Effector memory CD8-positive, alpha-beta T cell (primary cell): Measurements from ENCODE around the gene UBR4.

ENCODE experiments used
- ATAC-seq: fragments of 150-1000 bp; cut with Tn5 transposase; replicated peaks from 2 replicates; pipeline ENCODE4 v1.10.0; 2021; ENCODE audit warnings: mild to moderate bottlenecking, moderate library complexity
- DNase-seq, 3 experiments: peaks; one replicate each; pipeline ENCODE4 v3.0.0; 2021
- H3K27ac Mint-ChIP-seq, 2 donors: one replicate each; pipeline ENCODE4 v1.8.0; 2022; ENCODE audit warnings: mild to moderate bottlenecking in 2 of 2, mixed read lengths in 2 of 2, moderate library complexity in 2 of 2
- H3K27me3 Mint-ChIP-seq, 2 donors: one replicate each; pipeline ENCODE4 v1.8.0; 2022; ENCODE audit warnings: mixed read lengths in 2 of 2
- H3K36me3 Mint-ChIP-seq: one replicate; pipeline ENCODE4 v1.8.0; 2022; ENCODE audit warnings: mild to moderate bottlenecking, moderate library complexity, mixed read lengths; ENCODE audit not compliant: insufficient read depth
- H3K4me1 Mint-ChIP-seq, 2 donors: one replicate each; pipeline ENCODE4 v1.8.0; 2022; ENCODE audit warnings: low read depth in 2 of 2, mixed read lengths in 2 of 2
- H3K4me3 Mint-ChIP-seq, 2 donors: one replicate each; pipeline ENCODE4 v1.8.0; 2022; ENCODE audit warnings: mild to moderate bottlenecking in 2 of 2, mixed read lengths in 2 of 2, moderate library complexity in 2 of 2
- H3K9me3 Mint-ChIP-seq, 2 donors: one replicate each; pipeline ENCODE4 v1.8.0; 2022; ENCODE audit warnings: mixed read lengths in 2 of 2

UBR4 gene

GRCh38 chr1:19061798-19062197 is 148.3 kb downstream of the UBR4 start:
- Mint-ChIP-seq H3K9me3 (peaks cover 2 to 8% of the 10 kb centered on the region in 2 donors), H3K4me1 (peaks cover 4 to 5% of the 10 kb centered on the region in 2 donors), H3K36me3 (peaks cover 20% of the 10 kb centered on the region), H3K27me3 (peaks cover 12 to 23% of the 10 kb centered on the region in 2 donors), H3K4me3 (no peak overlapping the region), H3K27ac (peak overlapping the region; percentile 67 to 88)
- ATAC-seq = no peak
- no peak for DNase-seq

GRCh38 chr1:19061343-19061742 is 148.7 kb downstream of the UBR4 start:
- H3K4me3 Mint-ChIP-seq = peak overlapping the region; percentile 33 to 34
- H3K4me1 Mint-ChIP-seq = peaks cover 4 to 5% of the 10 kb centered on the region in 2 donors
- peak overlapping the region; percentile 67 to 88 for H3K27ac Mint-ChIP-seq
- H3K36me3 Mint-ChIP-seq = peaks cover 20% of the 10 kb centered on the region
- no peak for DNase-seq
- H3K9me3 Mint-ChIP-seq = peaks cover 2 to 8% of the 10 kb centered on the region in 2 donors
- no peak for ATAC-seq
- peaks cover 17 to 27% of the 10 kb centered on the region in 2 donors for H3K27me3 Mint-ChIP-seq

- peaks cover 32 to 43% of the 10 kb centered on the region in 2 donors for H3K27me3 Mint-ChIP-seq
- ATAC-seq (no peak), DNase-seq (no peak)
- peaks cover 20% of the 10 kb centered on the region for H3K36me3 Mint-ChIP-seq
- H3K4me1 Mint-ChIP-seq = peaks cover 4 to 5% of the 10 kb centered on the region in 2 donors
- H3K27ac Mint-ChIP-seq = no peak overlapping the region
- no peak overlapping the region for H3K4me3 Mint-ChIP-seq
- peaks cover 2 to 8% of the 10 kb centered on the region in 2 donors for H3K9me3 Mint-ChIP-seq
Measured at GRCh38 chr1:19059773-19060172, 150.3 kb downstream of the UBR4 start.

GRCh38 chr1:19058476-19058797 is 151.6 kb downstream of the UBR4 start:
- H3K36me3 Mint-ChIP-seq = peaks cover 20% of the 10 kb centered on the region
- H3K9me3 Mint-ChIP-seq = peaks cover 2 to 8% of the 10 kb centered on the region in 2 donors
- peaks cover 41 to 56% of the 10 kb centered on the region in 2 donors for H3K27me3 Mint-ChIP-seq
- H3K27ac Mint-ChIP-seq = no peak overlapping the region
- H3K4me3 Mint-ChIP-seq = no peak overlapping the region
- DNase-seq (no peak), ATAC-seq (no peak)
- peaks cover 4 to 5% of the 10 kb centered on the region in 2 donors for H3K4me1 Mint-ChIP-seq

DNA sequence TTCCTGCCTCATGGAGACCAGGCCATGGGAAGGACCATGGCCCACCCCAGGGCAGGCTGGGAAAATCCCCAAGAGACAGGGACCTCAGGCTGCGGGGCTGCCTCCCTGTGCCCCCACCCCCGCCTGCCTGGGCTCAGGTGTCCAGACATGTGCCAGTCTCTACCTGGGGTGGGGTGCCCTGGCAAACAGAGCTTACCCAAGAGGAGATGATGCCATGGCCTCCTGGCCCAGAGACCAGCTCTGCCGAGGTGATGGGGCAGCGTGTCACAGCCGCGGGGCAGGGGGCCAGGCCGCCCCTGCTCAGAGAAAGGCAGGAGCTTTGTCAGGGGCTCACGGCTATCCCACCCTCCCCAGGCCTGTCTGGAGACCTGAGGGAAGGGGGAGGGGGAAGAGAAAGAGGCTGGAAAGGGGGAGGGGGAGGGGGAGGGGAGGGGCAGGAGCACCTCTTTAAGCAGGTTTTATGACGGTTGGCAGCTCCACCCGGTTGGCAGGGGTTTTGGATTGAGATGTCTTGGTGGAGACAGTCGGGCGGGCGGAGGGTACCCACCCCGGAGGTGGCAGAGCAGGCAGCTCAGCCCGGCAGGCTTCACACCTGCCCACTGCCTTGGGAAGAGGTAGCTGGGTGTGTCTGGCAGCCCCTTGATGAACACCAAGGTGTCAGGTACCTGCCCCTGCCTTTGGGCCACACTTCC is 152.1 kb downstream of the UBR4 start:
- ATAC-seq = no peak
- peaks cover 4 to 5% of the 10 kb centered on the region in 2 donors for H3K4me1 Mint-ChIP-seq
- peaks cover 44 to 61% of the 10 kb centered on the region in 2 donors for H3K27me3 Mint-ChIP-seq
- peaks cover 22% of the 10 kb centered on the region for H3K36me3 Mint-ChIP-seq
- H3K9me3 Mint-ChIP-seq = peaks cover 2 to 8% of the 10 kb centered on the region in 2 donors
- H3K4me3 Mint-ChIP-seq = no peak overlapping the region
- no peak for DNase-seq
- H3K27ac Mint-ChIP-seq = no peak overlapping the region

DNA sequence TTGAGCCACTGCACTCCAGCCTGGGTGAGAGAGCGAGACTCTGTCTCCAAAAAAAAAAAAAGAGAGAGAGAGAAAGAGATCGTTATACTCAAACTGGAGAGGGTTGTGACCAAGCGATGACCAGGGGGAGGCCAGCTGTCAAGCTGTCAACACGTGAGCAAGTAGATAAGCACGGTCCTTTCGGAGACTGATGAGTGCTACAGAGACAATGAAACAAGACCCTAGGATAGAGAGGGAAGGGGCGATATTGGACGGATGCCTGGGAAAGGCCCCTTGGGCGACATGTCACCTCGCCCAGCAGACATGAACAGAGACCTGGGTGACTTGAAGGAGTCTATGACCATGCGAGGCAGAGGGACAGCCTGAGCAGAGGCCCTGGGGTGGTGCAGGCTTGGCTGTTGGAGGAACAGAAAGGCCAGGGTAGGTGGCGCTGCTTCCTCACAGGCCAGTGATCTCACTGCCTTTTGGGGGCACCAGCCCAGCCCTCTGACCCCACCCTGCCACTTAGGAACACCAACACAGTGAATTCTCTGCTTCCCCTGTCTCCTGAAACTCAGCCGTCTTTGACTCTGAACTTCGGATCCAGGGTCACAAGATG is 152.8 kb downstream of the UBR4 start:
- Mint-ChIP-seq H3K4me1 (peaks cover 4% of the 10 kb centered on the region in 2 donors), H3K4me3 (no peak overlapping the region), H3K27me3 (peaks cover 50 to 68% of the 10 kb centered on the region in 2 donors), H3K9me3 (peaks cover 2 to 8% of the 10 kb centered on the region in 2 donors), H3K27ac (no peak overlapping the region), H3K36me3 (peaks cover 20% of the 10 kb centered on the region)
- no peak for DNase-seq
- ATAC-seq = no peak

DNA sequence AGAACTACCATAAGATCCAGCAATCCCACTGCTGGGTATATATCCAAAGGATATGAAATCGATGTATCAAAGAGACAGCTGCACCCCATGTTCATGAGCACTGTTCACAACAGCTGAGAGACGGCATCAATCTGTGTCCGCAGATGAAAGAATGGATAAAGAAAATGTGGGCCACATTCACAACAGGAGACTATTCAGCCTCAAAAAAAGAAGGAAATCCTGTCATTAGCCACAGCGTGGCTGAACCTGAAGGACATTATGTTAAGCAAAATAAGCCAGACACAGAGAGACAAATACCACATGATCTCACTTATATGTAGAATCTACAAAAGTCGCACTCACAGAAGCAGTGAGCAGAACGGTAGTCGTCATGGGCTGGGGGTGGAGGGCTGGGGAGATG is 154.4 kb downstream of the UBR4 start:
- Mint-ChIP-seq H3K4me1 (no peaks in the 10 kb centered on the region), H3K36me3 (peaks cover 4% of the 10 kb centered on the region), H3K27ac (no peak overlapping the region), H3K9me3 (no peaks in the 10 kb centered on the region), H3K27me3 (peaks cover 55 to 84% of the 10 kb centered on the region in 2 donors), H3K4me3 (no peak overlapping the region)
- ATAC-seq (no peak), DNase-seq (no peak)

GRCh38 chr1:19055001-19055400 is 155.1 kb downstream of the UBR4 start:
- Mint-ChIP-seq H3K9me3 (no peaks in the 10 kb centered on the region), H3K4me1 (no peaks in the 10 kb centered on the region), H3K27me3 (peaks cover 58 to 88% of the 10 kb centered on the region in 2 donors), H3K27ac (no peak overlapping the region), H3K4me3 (no peak overlapping the region), H3K36me3 (peaks cover 5% of the 10 kb centered on the region)
- DNase-seq = no peak
- no peak for ATAC-seq

DNA sequence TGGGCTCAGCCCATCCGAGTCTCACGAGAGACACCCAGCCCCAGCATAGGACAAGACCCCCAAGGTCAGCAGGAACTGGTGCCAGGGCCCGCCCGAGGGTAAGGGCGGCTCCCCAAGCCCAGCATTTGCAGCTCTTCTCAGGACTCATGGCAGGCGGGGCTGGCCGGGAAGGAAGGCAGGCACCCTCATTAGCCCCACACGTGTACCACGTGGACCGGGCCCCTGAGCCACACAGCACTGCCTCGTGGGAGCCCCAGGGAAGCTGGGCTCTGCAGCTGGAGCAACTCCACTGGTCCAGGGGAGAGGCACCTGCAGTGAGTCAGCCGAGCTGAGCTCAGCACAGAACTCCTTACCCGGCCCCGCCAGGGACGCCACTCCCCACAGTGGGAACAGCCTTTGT is 155.8 kb downstream of the UBR4 start:
- DNase-seq = no peak
- ATAC-seq = no peak
- Mint-ChIP-seq H3K9me3 (no peaks in the 10 kb centered on the region), H3K27ac (no peak overlapping the region), H3K36me3 (peaks cover 5% of the 10 kb centered on the region), H3K4me1 (no peaks in the 10 kb centered on the region), H3K4me3 (no peak overlapping the region), H3K27me3 (peaks cover 58 to 94% of the 10 kb centered on the region in 2 donors)

DNA sequence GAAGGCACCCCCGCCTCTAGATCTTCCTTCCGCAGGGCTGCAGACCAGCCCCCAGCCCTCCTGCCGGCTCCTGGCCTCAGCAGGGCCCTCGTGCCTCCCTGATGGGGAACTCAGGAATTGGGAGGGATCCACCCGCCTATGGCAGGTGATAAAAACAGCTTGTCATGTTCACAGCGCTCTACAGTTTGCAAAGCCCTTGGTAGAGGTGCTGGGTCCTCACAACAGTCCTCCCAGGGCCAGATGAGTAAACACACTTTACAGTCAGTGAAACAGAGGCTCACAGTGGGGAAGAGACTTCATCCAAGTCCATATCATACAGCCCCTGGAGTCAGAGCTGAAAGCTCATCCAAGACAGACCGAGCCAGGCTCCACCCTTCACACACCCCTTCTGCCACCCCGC is 156.6 kb downstream of the UBR4 start:
- ATAC-seq (no peak), DNase-seq (no peak)
- H3K27ac Mint-ChIP-seq = no peak overlapping the region
- H3K4me3 Mint-ChIP-seq = no peak overlapping the region
- H3K4me1 Mint-ChIP-seq = no peaks in the 10 kb centered on the region
- H3K9me3 Mint-ChIP-seq = no peaks in the 10 kb centered on the region
- H3K36me3 Mint-ChIP-seq = peaks cover 5% of the 10 kb centered on the region
- peaks cover 55 to 91% of the 10 kb centered on the region in 2 donors for H3K27me3 Mint-ChIP-seq

DNA sequence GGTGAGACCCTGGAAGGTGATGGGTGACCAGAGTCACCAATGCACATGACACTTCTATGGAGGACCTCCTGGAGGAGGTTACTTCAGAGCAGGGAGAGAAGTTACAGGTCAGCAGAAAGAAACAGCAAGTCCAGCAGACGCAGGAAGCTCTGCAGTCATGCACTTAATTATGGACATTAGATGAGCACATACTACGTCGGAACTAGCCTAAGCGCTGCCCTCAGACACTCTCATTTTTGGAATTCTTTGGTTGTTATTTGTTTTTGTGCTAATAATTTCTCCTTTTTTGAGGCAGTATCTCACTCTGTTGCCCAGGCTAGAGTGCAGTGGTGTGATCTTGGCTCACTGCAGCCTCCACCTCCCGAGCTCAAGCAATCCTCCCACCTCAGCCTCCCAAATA is 160.3 kb downstream of the UBR4 start:
- no peaks in the 10 kb centered on the region for H3K9me3 Mint-ChIP-seq
- peaks cover 39 to 79% of the 10 kb centered on the region in 2 donors for H3K27me3 Mint-ChIP-seq
- no peak overlapping the region for H3K27ac Mint-ChIP-seq
- H3K4me3 Mint-ChIP-seq = no peak overlapping the region
- H3K4me1 Mint-ChIP-seq = peaks cover 18 to 19% of the 10 kb centered on the region in 2 donors
- DNase-seq (no peak), ATAC-seq (no peak)
- peaks cover 8% of the 10 kb centered on the region for H3K36me3 Mint-ChIP-seq

DNA sequence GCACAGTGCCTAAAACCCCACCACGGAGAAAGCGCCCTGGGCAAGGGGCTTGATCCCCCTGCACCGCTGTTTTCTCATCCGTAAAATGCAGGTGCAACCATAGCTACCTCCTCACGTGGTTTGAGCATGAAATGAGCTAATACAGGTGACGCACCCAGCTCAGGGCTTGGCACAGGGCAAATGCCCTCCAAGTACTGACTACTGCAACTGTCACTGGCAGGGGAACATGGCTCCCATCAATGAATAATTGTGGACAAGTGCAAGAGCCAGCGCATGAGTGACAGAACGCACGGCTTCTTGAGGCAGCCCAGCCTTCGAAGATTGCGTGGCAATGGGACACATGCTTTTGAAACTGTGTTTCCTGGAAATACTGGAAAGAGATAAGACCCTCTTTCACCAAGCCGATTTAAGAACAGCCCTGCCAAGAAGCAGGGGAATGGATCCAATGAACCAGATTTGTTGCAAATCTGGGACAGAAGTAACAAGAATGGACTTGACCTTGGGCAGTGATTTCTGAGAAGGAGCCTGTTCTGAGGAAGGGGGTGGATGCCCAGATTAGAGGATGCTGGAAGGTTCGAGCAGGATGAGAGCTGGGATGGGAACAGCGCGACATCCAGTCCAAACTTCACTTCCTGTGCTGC is 160.8 kb downstream of the UBR4 start:
- Mint-ChIP-seq H3K36me3 (peaks cover 8% of the 10 kb centered on the region), H3K27ac (no peak overlapping the region), H3K4me1 (peaks cover 18 to 20% of the 10 kb centered on the region in 2 donors), H3K9me3 (no peaks in the 10 kb centered on the region), H3K4me3 (no peak overlapping the region), H3K27me3 (peaks cover 42 to 79% of the 10 kb centered on the region in 2 donors)
- no peak for ATAC-seq
- DNase-seq = no peak

GRCh38 chr1:19046972-19047731 is 162.9 kb downstream of the UBR4 start:
- Mint-ChIP-seq H3K4me3 (no peak overlapping the region), H3K4me1 (peaks cover 18 to 20% of the 10 kb centered on the region in 2 donors), H3K27me3 (peaks cover 36 to 79% of the 10 kb centered on the region in 2 donors), H3K9me3 (no peaks in the 10 kb centered on the region), H3K27ac (no peak overlapping the region), H3K36me3 (peaks cover 6% of the 10 kb centered on the region)
- DNase-seq (no peak), ATAC-seq (no peak)
